ENCODE measurements around the gene MIS18A.
A peak's percentile ranks its signal among the peaks of the same experiment; 100 is the strongest.
"Not testable (repeated sequence)": the region's sequence is repeated elsewhere in the genome, so short reads cannot be mapped to it uniquely, and the experiment has no call there.

MIS18A gene

GRCh38 chr21:32278518-32279376 is at the start of gene MIS18A:
Gene MIS18A, minus strand, starts transcription at chr21:32279049. Its CDS starts 35 bp downstream, at chr21:32279014.
- DNase-seq: peak; percentile 84 to 98 (median 87)
- intact Hi-C loops (cut with DNase I): no loop called here

GRCh38 chr21:32328595-32328994 is 49.7 kb upstream of the MIS18A start:
- intact Hi-C loops (cut with DNase I): no loop called here
- DNase-seq: no peak

- peak in 3 of 10 donors; percentile 36 to 89 (median 83) for DNase-seq
- intact Hi-C loops (cut with DNase I): no loop called here
These were observed 46.9 kb upstream of the MIS18A start for GRCh38 chr21:32325706-32326105.

GRCh38 chr21:32322676-32323075 is 43.8 kb upstream of the MIS18A start:
- DNase-seq: peak in 5 of 10 donors; percentile 44 to 87 (median 78)
- intact Hi-C loops (cut with DNase I): no loop called here

- DNase-seq: no peak
- intact Hi-C loops (cut with DNase I): no loop called here
These were observed 43.3 kb upstream of the MIS18A start for GRCh38 chr21:32322103-32322502.

- intact Hi-C loops (cut with DNase I): no loop called here
- DNase-seq: no peak
These were observed 42.6 kb upstream of the MIS18A start for GRCh38 chr21:32321480-32321879.

GRCh38 chr21:32320726-32321125 is 41.9 kb upstream of the MIS18A start:
- intact Hi-C loops (cut with DNase I): no loop called here
- DNase-seq: no peak

GRCh38 chr21:32320059-32320458 is 41.2 kb upstream of the MIS18A start:
- intact Hi-C loops (cut with DNase I): no loop called here
- peak in 1 of 10 donors; percentile 68 for DNase-seq

GRCh38 chr21:32319012-32319411 is 40.2 kb upstream of the MIS18A start:
- DNase-seq: peak in 1 of 10 donors; percentile 86
- intact Hi-C loops (cut with DNase I): no loop called here

GRCh38 chr21:32317726-32318125 is 38.9 kb upstream of the MIS18A start:
- no peak for DNase-seq
- intact Hi-C loops (cut with DNase I): no loop called here

GRCh38 chr21:32316361-32317215 is 37.7 kb upstream of the MIS18A start:
- DNase-seq: no peak

GRCh38 chr21:32315511-32316281 is 36.8 kb upstream of the MIS18A start:
- intact Hi-C loops (cut with DNase I): no loop called here
- DNase-seq: no peak

More at GRCh38 chr21:32316361-32317215, 37.7 kb upstream of the MIS18A start:
- intact Hi-C loops (cut with DNase I): no loop called here

- no peak for DNase-seq
- intact Hi-C loops (cut with DNase I): no loop called here
These were observed 36.0 kb upstream of the MIS18A start for GRCh38 chr21:32314806-32315205.

- no peak for DNase-seq
- intact Hi-C loops (cut with DNase I): no loop called here
These were observed 34.1 kb upstream of the MIS18A start for GRCh38 chr21:32312976-32313375.

GRCh38 chr21:32312326-32312725 is 33.5 kb upstream of the MIS18A start:
- intact Hi-C loops (cut with DNase I): no loop called here
- no peak for DNase-seq

- intact Hi-C loops (cut with DNase I): no loop called here
These were observed 32.8 kb upstream of the MIS18A start for GRCh38 chr21:32311621-32312020.

GRCh38 chr21:32310976-32311375 is 32.1 kb upstream of the MIS18A start:
- DNase-seq; intact Hi-C loops (cut with DNase I): not testable (repeated sequence)

More at GRCh38 chr21:32311621-32312020, 32.8 kb upstream of the MIS18A start:
- no peak for DNase-seq

- intact Hi-C loops (cut with DNase I): no loop called here
- DNase-seq: no peak
These were observed 31.1 kb upstream of the MIS18A start for GRCh38 chr21:32309906-32310460.

- intact Hi-C loops (cut with DNase I): no loop called here
- DNase-seq: no peak
These were observed 29.8 kb upstream of the MIS18A start for GRCh38 chr21:32308696-32309095.

GRCh38 chr21:32307706-32308105 is 28.9 kb upstream of the MIS18A start:
- intact Hi-C loops (cut with DNase I): no loop called here

More at GRCh38 chr21:32307706-32308105, 28.9 kb upstream of the MIS18A start:
- DNase-seq: no peak

Data from posterior cingulate gyrus (tissue), 11 donors.